Amniotic stem cell (primary cell): ENCODE measurements around the gene CD40LG.

Experiments
- DNase-seq: peaks from one replicate; lab custom pipeline; 2025; lab: John Stamatoyannopoulos, UW

CD40LG gene

GRCh38 chrX:136697156-136697555 lies 49.2 kb downstream of the CD40LG start:
- no peak for DNase-seq

- no peak for DNase-seq
Observed at GRCh38 chrX:136708348-136708747, 60.4 kb downstream of the CD40LG start.
